Neural crest cell (in vitro differentiated cells): ENCODE measurements around the gene YIPF5. TPM values are rescaled to one million over a fixed set of nuclear protein-coding genes. Genes with fewer than 3 reads are reported as not detected.

Experiments used
- DNase-seq: peaks from one replicate; pipeline ENCODE4 v3.0.0; 2021; ENCODE audit warnings: low read depth, mixed read lengths, low spot score
- H3K27ac Mint-ChIP-seq: one replicate; pipeline ENCODE4 v1.8.0; 2021; ENCODE audit warnings: mild to moderate bottlenecking, mixed read lengths; ENCODE audit not compliant: unreplicated experiment
- H3K27me3 Mint-ChIP-seq: 2 replicates; pipeline ENCODE4 v1.8.0; 2021; ENCODE audit warnings: low read depth, mild to moderate bottlenecking, mixed read lengths
- H3K36me3 Mint-ChIP-seq: 2 replicates; pipeline ENCODE4 v1.8.0; 2021; ENCODE audit warnings: low read depth, mild to moderate bottlenecking, mixed read lengths
- H3K4me1 Mint-ChIP-seq: 2 replicates; pipeline ENCODE4 v1.8.0; 2021; ENCODE audit warnings: mixed read lengths
- H3K4me3 Mint-ChIP-seq: one replicate; pipeline ENCODE4 v1.8.0; 2021; ENCODE audit warnings: mild to moderate bottlenecking, mixed read lengths
- H3K9me3 Mint-ChIP-seq: 2 replicates; pipeline ENCODE4 v1.8.0; 2021; ENCODE audit warnings: mixed read lengths
- CTCF ChIP-seq: fragments of 200-600 bp; sonication (generic); conservative IDR thresholded peaks from 2 replicates; pipeline ENCODE4 v1.5.0; 2021; ENCODE audit warnings: antibody characterized with exemption, mild to moderate bottlenecking
- total RNA-seq: library from RNA; stranded (reverse); gene quantifications from 2 replicates; pipeline ENCODE4 v1.2.1, GENCODE V29; 2021

The YIPF5 gene
- total RNA-seq, 1 donor from 2014 or later, result 40.5 TPM

DNA sequence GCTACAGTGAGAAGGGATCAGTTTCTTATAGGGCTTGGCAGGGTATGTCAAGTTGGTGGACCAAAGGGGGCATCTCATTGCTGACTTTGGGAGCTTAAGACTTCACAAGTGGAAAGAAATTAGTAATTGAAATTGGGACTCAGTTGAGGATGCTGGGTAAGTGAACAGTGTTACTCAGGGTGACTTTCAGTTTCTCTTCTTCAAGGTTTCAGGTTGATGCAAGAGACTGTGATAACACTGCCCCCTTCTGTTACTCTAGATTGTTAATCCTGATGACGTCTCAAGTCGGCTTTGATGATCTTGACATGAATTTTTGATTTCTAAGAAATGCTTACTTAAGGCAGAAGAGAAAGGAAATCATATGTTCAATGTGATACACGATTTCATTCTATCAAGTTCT lies 21.5 kb upstream of the YIPF5 start:
- no peak for DNase-seq
- Mint-ChIP-seq H3K4me1 (no peaks in the 10 kb centered on the region), H3K36me3 (no peaks in the 10 kb centered on the region), H3K4me3 (no peak overlapping the region), H3K27me3 (no peaks in the 10 kb centered on the region), H3K27ac (no peak overlapping the region), H3K9me3 (no peaks in the 10 kb centered on the region)
- peak; percentile 48 for TF ChIP-seq CTCF

- H3K4me1 Mint-ChIP-seq, result no peaks in the 10 kb centered on the region
- no peaks in the 10 kb centered on the region for H3K27me3 Mint-ChIP-seq
- H3K4me3 Mint-ChIP-seq, result no peak overlapping the region
- H3K36me3 Mint-ChIP-seq, result no peaks in the 10 kb centered on the region
- H3K27ac Mint-ChIP-seq, result no peak overlapping the region
- DNase-seq, result no peak
- no peaks in the 10 kb centered on the region for H3K9me3 Mint-ChIP-seq
- TF ChIP-seq CTCF, result no peak
Observed at GRCh38 chr5:144191531-144191930, 21.1 kb upstream of the YIPF5 start.

DNA sequence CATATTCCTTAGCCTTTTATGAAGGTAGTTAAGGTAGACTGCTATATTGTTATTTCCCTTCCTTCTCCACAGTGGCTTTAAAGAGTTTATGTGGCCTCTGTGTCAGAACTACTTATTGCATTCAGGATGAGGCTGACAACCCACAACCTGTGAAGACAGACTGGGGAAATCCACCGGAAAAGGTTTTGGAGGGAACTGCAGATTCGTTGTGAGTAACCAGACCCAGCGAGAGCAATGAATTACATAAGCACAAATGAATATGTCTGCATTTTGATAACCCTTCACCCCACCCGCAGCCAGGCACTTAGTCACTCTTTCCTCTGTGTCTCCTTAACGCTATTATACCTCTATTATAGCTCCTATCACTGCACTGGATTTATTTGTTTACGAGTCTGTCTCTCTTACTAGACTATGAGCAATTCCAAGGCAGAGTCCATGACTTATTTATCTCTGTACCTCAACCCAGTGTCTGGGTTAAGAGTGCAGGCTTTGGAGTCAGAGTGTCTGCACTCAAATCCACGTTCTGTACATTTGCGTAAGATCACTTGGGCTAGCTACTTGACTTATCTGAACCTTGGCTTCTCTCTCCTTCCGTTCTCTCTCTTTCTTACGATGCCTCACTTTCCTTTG lies 19.5 kb upstream of the YIPF5 start:
- H3K36me3 Mint-ChIP-seq, result no peaks in the 10 kb centered on the region
- DNase-seq, result no peak
- H3K4me1 Mint-ChIP-seq, result no peaks in the 10 kb centered on the region
- no peak overlapping the region for H3K4me3 Mint-ChIP-seq
- no peaks in the 10 kb centered on the region for H3K27me3 Mint-ChIP-seq
- no peak for TF ChIP-seq CTCF
- no peak overlapping the region for H3K27ac Mint-ChIP-seq
- H3K9me3 Mint-ChIP-seq, result no peaks in the 10 kb centered on the region

- Mint-ChIP-seq H3K27ac (no peak overlapping the region), H3K27me3 (peaks cover 3% of the 10 kb centered on the region)
Observed at GRCh38 chr5:144187699-144188294, 17.3 kb upstream of the YIPF5 start.

DNA sequence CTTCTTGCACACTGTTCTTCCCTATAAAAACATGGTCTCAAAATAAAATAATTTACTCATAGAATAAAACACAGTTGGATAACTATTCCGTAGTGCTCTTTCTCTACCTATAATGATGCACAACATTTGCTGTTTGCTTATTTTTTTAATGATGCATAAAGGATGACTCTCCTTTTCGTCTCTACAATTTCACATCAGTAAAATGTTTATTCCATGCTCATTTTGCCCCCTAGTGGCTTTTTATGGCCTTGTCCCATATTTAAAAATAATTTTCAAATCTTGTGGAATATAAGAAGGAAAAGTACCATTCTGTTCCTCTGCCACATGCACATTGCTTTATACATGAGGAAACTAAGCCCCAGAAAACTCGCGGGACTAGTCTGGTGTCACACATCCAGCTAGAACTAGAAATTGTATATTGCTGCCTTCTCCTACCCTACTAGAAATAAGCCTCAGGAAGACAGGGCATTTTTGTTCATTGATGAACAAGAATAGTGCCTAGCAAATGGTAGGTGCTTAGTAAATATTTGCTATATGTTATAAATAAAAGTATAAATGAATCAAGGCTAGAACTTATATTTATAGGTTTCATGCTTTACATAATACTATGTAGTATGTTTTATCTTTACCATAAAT lies 12.9 kb upstream of the YIPF5 start:
- Mint-ChIP-seq H3K4me1 (no peaks in the 10 kb centered on the region), H3K36me3 (no peaks in the 10 kb centered on the region), H3K27me3 (peaks cover 3% of the 10 kb centered on the region), H3K4me3 (no peak overlapping the region), H3K27ac (no peak overlapping the region), H3K9me3 (no peaks in the 10 kb centered on the region)
- no peak for DNase-seq
- peak; percentile 79 for TF ChIP-seq CTCF

More at GRCh38 chr5:144187699-144188294, 17.3 kb upstream of the YIPF5 start:
- H3K9me3 Mint-ChIP-seq, result no peaks in the 10 kb centered on the region
- H3K36me3 Mint-ChIP-seq, result no peaks in the 10 kb centered on the region
- TF ChIP-seq CTCF, result no peak
- H3K4me3 Mint-ChIP-seq, result no peak overlapping the region
- no peak for DNase-seq
- H3K4me1 Mint-ChIP-seq, result no peaks in the 10 kb centered on the region
